A172 (cell line): ENCODE measurements around the gene TTC4. TPM values are rescaled to one million over a fixed set of nuclear protein-coding genes. Genes with fewer than 3 reads are reported as not detected.

Experiments
- DNase-seq: peaks from one replicate; pipeline ENCODE4 v3.0.0-alpha.2; 2015; ENCODE audit warnings: low spot score
- total RNA-seq: library from RNA; depleted of rRNA; stranded (reverse); fragments of >200 nt; shearing (Covaris generic); gene quantifications from 2 replicates; pipeline ENCODE4 v1.2.3, GENCODE V29; 2014; rRNA removed

TTC4 gene, protein sequence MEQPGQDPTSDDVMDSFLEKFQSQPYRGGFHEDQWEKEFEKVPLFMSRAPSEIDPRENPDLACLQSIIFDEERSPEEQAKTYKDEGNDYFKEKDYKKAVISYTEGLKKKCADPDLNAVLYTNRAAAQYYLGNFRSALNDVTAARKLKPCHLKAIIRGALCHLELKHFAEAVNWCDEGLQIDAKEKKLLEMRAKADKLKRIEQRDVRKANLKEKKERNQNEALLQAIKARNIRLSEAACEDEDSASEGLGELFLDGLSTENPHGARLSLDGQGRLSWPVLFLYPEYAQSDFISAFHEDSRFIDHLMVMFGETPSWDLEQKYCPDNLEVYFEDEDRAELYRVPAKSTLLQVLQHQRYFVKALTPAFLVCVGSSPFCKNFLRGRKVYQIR
- 32.3 and 34.7 TPM in 2 replicates for total RNA-seq

DNA sequence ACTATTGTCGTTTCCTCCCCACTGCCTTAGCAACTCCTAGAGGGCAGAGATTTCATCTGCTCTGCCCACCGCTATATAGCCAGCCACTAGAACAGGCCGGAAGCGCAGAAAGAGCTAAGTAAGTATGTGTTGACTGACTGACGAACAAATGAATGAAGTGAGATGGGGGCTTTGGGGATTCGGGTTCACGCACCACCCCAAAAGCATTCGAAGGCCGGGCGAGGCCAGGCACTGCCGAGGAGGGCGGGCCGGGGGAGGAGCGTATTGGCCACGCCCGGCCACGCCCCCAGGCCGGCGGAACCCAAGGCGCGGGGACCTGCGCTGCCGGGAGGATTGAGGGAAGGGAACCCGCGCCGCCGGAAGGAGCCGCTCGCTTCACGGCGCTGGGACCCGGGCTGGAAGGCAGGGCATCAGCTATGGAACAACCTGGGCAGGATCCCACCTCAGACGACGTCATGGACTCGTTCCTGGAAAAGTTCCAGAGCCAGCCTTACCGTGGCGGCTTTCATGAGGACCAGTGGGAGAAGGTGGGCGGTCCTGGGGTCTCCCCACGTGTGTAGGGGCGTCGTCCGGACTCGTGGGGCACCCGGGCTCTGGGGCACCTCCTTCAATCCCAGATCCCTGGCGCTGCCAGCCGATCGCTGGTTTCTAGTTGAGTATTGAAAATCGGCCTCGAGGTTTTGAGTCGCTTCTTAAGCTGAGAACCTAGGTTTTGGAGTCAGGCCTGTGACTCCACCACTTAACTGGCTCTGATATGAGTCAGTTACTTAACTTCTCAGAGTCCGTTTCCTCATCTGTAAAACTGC is at the start of gene TTC4:
TTC4 (plus strand) TSS at position 369 of the 806 bp plus-strand sequence; CDS start at position 417, 48 bp downstream.
- DNase-seq = peak; percentile 60

DNA sequence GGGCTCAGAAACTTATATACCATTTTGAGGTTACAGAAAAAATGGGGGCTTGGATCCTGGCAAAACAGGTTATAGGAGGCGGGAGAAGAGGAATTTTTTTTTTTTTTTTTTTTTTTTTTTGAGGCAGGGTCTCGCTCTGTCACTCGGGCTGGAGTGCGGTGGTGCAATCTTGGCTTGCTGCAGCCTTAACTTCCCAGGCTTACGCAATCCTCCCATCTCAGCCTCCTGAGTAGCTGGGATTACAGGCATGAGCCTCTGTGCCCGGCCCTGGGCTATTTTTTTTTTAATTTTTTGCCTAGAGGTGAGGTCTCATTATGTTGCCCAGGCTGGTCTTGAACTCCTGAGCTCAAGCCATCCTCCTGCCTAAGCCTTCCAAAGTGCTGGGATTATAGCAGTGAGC is 49.3 kb upstream of the TTC4 start:
- DNase-seq = no peak

DNA sequence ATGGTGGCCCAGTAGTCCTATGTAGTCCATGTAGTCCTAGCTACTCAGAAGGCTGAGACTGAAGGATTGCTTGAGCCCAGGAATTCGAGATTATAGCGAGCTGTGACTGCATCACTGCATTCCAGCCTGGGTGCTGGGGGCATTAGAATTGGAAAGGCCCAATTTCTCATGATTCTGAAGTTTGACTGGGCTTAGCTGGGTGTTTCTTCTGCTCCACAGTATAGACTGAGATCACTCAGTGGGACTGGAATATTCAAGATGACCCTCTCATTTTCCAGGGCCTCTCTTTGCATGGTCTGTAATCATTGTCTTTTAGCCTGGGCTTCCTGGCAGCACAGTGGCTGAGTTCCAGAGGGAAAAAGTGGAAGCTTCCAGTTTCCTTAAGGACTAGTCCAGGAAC is 47.9 kb upstream of the TTC4 start:
- no peak for DNase-seq

DNA sequence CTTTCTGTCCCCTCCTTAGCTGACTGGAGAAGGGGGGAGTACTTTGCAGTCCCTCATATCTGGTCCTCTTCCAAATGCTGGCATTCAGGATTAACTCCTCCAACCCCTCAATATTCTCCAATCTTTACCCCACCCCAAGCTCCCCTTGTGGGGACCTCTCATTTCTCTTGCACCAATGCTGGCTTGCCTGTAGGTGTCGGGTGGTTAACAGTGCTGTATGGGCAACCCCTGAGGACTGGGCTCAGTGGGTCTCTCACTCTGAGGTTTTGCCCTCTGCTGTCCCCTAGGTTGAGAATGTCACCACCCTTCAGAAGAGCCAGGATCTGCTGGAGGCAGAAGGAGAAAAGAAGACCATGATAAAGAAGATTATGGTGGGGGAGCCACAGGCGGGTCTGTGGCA is 47.1 kb upstream of the TTC4 start:
- no peak for DNase-seq

DNA sequence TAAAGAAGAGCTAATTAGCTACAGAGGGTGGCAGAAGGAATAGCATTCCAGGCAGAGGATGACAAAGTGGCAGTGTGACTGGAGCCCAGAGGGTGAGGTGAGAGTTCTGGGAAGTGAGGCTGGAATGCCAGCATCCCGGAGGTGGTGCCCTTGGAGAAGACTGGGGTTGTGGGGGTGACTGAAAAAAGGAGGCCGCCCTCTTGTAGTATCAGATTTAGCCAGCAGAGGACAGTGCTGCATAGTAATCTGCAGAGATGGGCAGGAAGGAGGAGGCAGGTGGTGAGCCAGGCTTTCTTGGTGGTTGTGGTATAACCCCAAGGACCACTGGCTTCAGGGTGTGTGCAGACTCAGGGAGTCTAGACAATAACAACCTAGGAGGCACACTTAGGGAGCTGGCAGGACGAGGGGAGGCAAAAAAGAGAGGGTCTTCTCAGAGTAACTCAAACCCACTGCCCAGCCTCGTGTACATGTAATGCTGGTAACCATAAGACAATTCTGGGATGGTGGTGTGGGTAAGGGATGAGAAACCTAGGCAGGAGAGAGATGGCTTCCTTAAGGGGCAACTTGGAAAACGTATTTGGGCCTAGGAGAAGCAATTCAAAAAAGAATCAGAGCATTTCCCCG is 43.6 kb upstream of the TTC4 start:
- DNase-seq = peak; percentile 54

DNA sequence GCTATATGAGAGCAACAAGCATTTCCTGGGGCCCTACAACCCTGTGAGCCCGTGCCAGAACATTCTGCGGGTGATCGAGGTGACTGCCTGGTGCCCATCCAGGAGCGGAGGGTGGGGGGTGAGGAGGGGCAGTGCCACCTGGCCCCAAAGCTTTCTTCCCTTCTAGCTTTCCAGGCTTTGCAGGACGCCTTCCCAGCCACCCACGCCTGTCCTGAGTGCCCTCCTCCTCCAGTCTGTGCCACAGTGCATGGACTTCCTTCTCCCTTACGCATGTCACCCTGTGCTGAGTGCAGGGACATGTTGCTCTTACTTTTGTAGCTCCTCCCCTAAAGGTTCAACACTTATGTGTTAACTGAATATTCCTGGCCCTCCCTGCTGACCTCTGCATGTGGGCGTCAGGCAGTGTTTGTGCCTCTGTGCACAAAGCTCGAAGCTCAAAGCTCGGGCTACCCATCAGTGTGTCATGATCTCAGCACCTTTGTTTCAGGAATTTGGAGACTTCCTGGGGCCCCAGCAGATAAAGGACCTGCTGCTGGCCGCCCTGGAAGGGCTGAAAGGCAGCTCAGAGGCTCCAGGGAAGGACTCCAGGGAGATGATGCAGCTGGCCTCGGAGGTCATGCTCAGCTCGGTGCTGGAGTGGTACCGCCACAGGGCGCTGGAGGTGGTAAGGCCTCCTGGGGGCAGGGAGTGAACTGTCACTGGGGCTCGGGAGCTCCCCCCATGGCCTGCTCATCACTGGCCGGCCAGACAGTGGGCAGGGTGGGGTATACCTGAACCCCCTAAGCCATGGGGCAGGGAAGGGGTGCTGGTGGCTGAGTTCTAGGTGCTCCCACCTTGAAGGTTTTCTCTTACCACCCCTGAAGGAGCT is 36.7 kb upstream of the TTC4 start:
- DNase-seq = no peak

DNA sequence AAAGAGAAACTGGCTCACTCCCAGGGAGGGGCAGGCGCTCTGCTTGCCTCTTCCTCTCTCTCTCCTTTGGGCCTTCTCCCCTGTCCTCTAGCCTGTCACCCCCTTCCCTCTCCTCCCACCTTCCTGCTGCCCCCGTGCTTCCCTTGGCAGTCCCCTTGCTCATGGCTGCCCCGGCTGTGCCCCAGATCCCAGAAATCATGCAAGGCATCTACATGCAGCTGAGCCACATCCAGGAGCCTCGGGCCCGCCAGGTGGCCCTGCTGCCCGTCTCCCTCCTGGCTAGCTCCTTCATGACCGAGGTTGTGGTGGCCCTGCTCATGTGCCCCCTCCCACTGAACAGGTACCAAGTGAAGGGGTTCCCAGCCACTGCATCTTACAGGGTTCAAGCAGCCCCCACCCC is 36.0 kb upstream of the TTC4 start:
- no peak for DNase-seq

DNA sequence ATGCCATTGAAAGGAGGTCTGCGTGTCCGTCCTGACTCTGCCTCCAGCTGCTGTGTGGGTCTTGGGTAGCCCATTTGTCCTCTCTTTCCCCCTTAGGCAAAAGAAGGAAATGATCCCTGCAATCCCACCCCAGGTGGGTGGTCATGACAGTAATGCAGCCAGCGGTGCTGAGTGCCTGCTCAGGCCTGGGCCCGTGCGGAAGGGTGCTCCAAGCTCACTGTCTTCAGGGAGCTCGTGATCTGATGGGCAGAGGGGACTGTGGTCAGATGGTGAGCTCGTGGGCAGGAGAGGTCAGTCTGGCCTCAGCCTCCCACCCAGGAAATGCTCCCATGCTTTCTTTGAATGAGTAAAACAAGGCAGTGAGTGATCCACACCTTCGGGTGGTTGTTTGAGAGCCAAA is 35.3 kb upstream of the TTC4 start:
- no peak for DNase-seq

DNA sequence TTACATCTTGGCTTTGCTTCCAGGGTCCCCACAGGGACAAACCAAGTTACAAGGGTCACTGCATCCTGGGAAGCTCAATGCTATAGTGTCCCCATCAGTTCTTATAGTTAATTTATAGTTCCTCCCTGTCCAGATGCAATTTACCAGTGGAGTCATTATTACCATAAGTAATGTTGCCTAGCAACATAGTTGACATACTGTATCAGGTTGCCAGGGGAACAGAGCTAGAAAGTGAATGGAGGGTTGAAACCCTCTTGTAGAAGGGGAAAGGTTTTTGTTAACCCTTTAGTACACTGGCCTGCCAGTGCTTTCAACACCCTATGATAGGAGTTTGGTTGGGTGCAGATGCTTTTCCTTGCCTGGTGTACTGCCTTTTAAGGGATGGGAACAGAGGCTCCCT is 34.3 kb upstream of the TTC4 start:
- no peak for DNase-seq

DNA sequence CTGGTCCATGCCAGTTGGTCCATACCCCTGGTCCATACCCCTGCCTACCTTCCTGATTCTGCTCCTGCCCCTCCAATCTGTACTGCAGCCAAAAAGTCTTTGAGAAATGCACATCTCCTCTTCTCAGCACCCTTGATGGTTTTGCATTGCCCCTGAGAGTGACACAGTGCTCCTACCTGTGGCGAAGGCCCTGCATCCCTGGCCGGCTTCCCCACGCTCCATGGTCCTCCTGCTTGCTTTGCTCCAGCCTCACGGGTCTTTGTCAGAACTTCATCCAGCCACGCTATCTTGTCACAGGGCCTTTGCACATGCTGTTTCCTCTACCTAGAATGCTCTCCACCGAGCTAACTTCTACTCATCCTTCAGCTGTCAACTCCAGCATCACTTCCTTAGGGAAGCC is 32.2 kb upstream of the TTC4 start:
- no peak for DNase-seq

DNA sequence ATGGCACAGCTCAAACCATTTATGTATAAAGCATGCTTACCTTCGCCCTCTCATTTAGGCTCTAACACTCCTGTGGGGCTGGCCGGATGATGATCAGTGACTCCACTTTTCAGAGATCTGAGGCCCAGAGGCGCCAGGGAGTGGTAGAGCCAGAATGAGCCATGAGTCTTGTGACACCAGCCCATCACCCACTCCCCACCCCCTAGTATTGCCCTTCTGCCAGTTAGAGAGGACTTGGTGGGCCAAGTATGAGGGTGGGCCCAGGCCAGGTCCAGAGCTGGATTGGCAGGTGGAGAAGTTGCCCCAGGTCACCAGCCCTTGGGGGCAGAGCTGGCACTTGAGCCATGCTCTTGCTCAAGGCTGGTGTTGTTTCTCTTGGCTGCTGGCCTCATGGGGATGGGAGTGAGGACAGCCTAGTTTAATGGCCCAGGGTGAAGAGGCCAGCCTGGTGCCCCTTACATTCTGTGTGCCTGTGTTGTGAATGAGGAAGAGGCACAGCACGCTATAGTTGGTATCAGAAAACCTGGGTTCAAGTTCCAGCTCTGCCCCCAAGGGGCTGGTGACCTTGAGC is 30.2 kb upstream of the TTC4 start:
- DNase-seq = no peak

DNA sequence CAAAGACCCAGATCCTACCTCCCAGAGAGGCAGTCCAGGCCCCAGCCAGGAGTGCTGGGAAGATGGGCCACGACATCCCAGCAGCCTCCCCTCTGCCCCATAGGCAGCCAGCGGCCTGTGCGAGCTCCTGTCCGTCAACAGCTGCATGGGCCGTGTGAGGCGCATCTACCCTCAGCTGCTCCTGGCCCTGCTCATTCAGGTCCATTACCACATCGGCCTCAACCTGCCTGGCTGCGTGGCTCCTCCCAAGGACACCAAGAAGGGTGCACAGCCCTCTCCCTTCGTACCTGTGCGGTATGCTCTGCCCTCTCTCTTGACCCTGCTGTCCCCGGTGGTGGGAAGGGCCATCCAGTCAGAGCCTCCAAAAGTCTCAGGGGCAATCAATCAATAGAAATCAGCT is 29.5 kb upstream of the TTC4 start:
- DNase-seq = no peak

DNA sequence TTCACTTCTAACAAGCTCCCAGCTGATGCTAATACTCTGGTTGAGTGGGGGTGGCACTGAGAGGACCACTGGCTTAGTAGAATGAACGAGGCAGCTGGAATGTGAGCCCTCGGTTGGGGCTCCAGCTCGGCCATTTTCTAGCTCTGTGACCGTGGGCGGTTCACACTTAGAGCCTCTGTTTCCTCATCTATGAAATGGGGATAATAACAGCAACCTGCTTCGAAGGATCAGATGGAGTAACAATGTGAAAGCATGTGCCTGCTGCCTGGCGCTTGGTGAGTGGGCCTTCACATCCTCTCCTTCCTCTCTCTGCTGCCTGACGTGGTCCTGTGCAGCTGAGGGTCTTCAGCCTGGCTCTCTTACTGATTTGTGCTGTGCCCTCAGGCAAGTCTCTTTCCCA is 20.9 kb upstream of the TTC4 start:
- no peak for DNase-seq

DNA sequence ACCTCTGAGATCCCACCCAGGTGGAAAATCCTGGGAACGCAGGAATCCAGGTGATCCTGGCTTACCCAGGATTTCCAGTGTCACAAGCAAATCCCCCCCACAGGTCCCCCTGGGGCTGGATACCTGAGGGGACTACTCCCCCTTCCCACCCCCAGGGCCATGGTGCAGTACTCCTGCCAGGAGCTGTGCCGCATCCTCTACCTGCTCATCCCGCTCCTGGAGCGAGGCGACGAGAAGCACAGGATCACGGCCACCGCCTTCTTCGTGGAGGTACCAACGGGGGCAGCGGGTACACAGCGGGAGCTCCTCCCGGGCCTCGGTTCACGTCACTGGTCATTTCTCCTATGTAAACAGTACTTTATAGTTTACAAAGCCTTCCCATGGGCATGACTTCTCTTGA is 20.4 kb upstream of the TTC4 start:
- DNase-seq = no peak

DNA sequence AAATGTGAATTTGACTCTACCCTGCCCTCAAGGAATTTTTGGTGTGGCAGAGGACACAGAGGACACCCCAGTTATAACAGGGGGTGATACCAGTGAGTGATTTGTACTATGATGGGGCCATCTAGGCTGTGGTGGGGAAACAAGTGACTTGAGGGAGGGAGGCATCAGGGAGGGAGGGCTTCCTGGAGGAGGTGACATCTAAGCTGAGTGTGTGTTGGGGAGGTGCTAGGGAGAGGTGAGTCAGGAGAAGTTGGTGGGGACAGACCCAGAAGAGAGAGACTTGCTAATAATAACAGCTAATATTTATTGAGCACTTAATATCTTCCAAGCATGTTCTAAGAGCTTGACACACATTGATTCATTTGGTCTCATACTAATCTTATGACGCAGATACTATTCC is 19.9 kb upstream of the TTC4 start:
- DNase-seq = no peak

DNA sequence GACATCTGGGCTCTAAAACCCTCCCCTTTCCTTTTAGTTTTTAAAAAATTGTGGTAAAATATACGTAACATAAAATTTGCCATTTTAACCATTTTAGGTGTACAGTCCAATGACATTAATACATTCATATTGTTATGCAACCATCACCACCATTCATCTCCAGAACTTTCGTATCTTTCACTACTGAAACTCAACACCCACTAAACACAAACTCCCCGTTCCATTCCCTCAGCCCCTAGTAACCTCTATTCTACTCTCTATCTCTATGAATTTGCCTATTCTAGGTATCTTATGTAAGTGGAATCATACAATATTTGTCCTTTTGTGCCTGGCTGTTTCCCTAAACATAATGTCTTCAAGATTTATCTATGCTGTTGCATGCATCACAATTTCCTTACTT is 19.4 kb upstream of the TTC4 start:
- no peak for DNase-seq

DNA sequence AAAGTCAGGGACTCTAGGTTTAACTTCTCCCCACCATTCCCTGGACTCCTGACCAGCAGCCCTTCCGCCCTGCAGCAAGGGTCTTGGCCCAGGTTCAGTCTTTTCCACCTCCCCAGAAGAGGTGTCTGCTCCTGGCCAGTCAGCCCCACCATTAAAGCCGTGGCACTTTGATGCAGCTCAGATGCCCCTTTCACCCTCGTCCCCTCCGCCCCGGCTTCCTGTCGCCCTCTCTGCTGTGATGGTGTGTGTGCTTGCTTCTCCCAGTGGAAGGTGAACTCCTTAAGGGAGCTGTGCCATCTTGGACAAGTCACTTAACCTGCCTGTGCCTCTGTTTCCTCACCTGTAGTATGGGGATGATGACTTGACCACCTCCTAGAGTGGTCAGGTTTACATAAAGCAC is 17.8 kb upstream of the TTC4 start:
- DNase-seq = no peak

DNA sequence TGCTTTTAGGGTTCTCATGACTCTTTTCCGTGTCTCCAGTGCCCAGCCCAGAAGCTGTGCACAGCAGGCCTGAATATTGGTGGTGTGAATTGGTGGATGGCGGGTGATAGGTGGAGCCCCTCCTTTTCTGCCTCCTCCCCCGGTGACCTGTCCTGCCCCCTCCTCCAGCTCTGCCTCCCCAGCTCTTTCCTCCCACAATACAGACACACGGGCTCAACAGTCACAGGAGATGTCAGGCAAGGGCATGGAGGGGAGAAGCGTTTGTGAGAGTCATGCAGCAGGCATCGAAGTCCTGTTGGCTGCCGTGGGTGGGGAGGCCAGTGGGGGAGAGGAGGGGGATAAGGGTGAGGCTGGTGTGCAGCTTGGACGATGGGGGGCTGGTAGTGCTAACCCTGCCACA is 17.3 kb upstream of the TTC4 start:
- DNase-seq = no peak

DNA sequence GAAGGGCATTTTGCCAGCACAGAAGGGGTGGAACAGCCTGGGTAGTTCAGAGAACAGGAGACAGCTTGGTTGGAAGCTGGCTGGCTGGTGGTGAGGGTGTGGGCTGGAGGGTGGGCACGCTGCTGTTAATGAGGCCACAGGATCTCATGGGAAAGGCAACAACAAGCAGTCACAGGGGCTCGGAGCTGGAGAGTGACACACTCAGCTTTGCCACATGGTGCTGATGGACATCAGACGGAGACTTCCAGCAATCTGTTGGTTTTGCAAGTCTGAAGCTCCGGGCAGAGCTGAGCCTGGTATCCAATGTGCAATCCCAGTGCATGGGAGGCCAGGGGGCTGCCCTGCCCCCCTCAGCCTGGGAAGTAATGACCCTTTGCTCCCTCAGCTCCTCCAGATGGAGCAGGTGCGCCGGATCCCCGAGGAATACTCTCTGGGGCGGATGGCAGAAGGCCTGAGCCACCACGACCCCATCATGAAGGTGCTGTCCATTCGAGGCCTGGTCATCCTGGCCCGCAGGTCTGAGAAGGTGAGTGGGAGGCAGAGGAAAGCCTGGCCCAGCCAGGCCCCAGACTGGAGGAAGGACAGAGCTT is 15.6 kb upstream of the TTC4 start:
- no peak for DNase-seq

DNA sequence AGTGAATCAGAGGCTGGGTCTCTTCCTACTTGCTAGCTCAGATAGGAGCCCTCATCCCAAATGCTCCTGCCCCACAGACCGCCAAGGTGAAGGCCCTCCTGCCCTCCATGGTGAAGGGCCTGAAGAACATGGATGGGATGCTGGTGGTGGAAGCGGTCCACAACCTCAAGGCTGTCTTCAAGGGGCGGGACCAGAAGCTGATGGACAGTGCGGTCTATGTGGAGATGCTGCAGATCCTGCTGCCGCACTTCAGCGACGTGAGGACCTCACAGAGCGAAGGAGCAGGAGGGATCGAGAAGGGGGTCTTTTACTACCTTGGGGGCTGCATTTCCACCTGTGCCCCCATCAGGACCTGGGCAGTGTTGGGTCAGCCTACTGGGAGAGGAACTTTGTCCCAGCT is 14.6 kb upstream of the TTC4 start:
- no peak for DNase-seq

DNA sequence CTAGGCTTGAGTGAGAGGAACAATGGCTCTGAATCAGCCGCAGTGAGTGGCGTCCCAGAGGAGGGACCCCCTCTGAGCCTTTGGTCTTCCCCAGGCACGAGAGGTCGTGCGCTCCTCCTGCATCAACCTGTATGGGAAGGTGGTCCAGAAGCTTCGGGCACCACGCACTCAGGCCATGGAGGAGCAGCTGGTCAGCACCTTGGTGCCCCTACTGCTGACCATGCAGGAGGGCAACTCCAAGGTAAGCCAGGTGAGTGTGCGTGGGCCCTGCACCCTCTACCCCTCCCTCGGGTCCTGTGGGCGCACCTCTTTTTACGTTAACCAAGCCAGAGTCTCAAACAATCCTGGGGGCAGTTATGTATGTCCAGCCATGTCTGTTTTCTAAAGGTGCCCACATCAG is 13.7 kb upstream of the TTC4 start:
- DNase-seq = no peak
